Measurements from ENCODE around the gene EPS8L1.
"Not testable (repeated sequence)": the region's sequence is repeated elsewhere in the genome, so short reads cannot be mapped to it uniquely, and the experiment has no call there.

Gene EPS8L1

GRCh38 chr19:55050749-55051532 lies 24.7 kb upstream of the EPS8L1 start:
- no peak for DNase-seq (ENCODE audit: low spot score)

GRCh38 chr19:55053735-55054134 lies 21.9 kb upstream of the EPS8L1 start:
- no peak for DNase-seq (ENCODE audit: low spot score)

GRCh38 chr19:55056827-55057226 lies 18.8 kb upstream of the EPS8L1 start:
- DNase-seq (ENCODE audit: low spot score), result no peak

GRCh38 chr19:55058781-55059610 lies 16.7 kb upstream of the EPS8L1 start:
- no peak for DNase-seq (ENCODE audit: low spot score)

- not testable (repeated sequence) for DNase-seq (ENCODE audit: low spot score)
These were observed 15.4 kb upstream of the EPS8L1 start for GRCh38 chr19:55060287-55060686.

GRCh38 chr19:55062735-55063491 lies 12.8 kb upstream of the EPS8L1 start, which contains the start of gene RDH13:
Gene RDH13 (minus strand): TSS chr19:55063148. CDS start chr19:55063032, 116 bp downstream.
- peak; percentile 99 for DNase-seq (ENCODE audit: low spot score)

- no peak for DNase-seq (ENCODE audit: low spot score)
These were observed 12.2 kb upstream of the EPS8L1 start for GRCh38 chr19:55063492-55063843.

GRCh38 chr19:55065516-55065915 lies 10.2 kb upstream of the EPS8L1 start:
- DNase-seq (ENCODE audit: low spot score), result not testable (repeated sequence)

- DNase-seq (ENCODE audit: low spot score), result no peak
These were observed 9.5 kb upstream of the EPS8L1 start for GRCh38 chr19:55066107-55066709.

GRCh38 chr19:55067869-55068268 lies 7.8 kb upstream of the EPS8L1 start:
- no peak for DNase-seq (ENCODE audit: low spot score)

GRCh38 chr19:55068950-55069864 lies 6.5 kb upstream of the EPS8L1 start:
- DNase-seq (ENCODE audit: low spot score), result no peak

- DNase-seq (ENCODE audit: low spot score), result no peak
These were observed 5.8 kb upstream of the EPS8L1 start for GRCh38 chr19:55069865-55070197.

GRCh38 chr19:55070466-55071128 lies 5.1 kb upstream of the EPS8L1 start:
- DNase-seq (ENCODE audit: low spot score), result no peak

- DNase-seq (ENCODE audit: low spot score), result no peak
These were observed 4.6 kb upstream of the EPS8L1 start for GRCh38 chr19:55071129-55071502.

- no peak for DNase-seq (ENCODE audit: low spot score)
These were observed 3.8 kb upstream of the EPS8L1 start for GRCh38 chr19:55071913-55072312.

GRCh38 chr19:55076321-55076720 lies 652 bp downstream of the EPS8L1 start:
- no peak for DNase-seq (ENCODE audit: low spot score)

- no peak for DNase-seq (ENCODE audit: low spot score)
These were observed 1.4 kb downstream of the EPS8L1 start for GRCh38 chr19:55077106-55077505.

- no peak for DNase-seq (ENCODE audit: low spot score)
These were observed 3.3 kb downstream of the EPS8L1 start for GRCh38 chr19:55078996-55079395.

GRCh38 chr19:55079400-55080038 lies 3.9 kb downstream of the EPS8L1 start:
- DNase-seq (ENCODE audit: low spot score), result no peak
